Spinal cord (tissue), 10 donors: ENCODE results near the gene NPPC. TPM values are rescaled to one million over a fixed set of nuclear protein-coding genes. Genes with fewer than 3 reads are reported as not detected.

Experiments
- DNase-seq, 6 donors: peaks; one replicate each; pipeline versions ENCODE4 v3.0.0 to v3.0.0-alpha.2; 2013 to 2015; ENCODE audit warnings: low spot score in 6 of 6, low read depth in 4 of 6
- H3K27ac ChIP-seq: one replicate; pipeline ENCODE4 v1.5.1; 2013; ENCODE audit warnings: low read depth, low read length, control low read depth
- H3K27me3 ChIP-seq: one replicate; pipeline ENCODE4 v1.6.1; 2013; ENCODE audit warnings: low read length; ENCODE audit not compliant: control insufficient read depth, insufficient read depth
- H3K36me3 ChIP-seq: one replicate; pipeline ENCODE4 v1.6.1; 2013; ENCODE audit warnings: low read length; ENCODE audit not compliant: control insufficient read depth, insufficient read depth
- H3K4me1 ChIP-seq: one replicate; pipeline ENCODE4 v1.6.1; 2013; ENCODE audit warnings: low read length; ENCODE audit not compliant: control insufficient read depth, insufficient read depth
- H3K4me3 ChIP-seq: one replicate; pipeline ENCODE4 v1.5.1; 2013; ENCODE audit warnings: low read depth, low read length, control low read depth
- H3K9me3 ChIP-seq: one replicate; pipeline ENCODE4 v1.6.1; 2013; ENCODE audit warnings: low read length; ENCODE audit not compliant: control insufficient read depth, insufficient read depth
- WGBS: methylation state at CpG from one replicate; pipeline ENCODE4 v1.1.5; 2013; ENCODE audit warnings: missing lambda C conversion rate; ENCODE audit not compliant: insufficient coverage; 5-methylcytosine and 5-hydroxymethylcytosine counted together
- polyA plus RNA-seq, 2 donors: library from polyadenylated mRNA; unstranded; fragments of 120-200 nt; gene quantifications; one replicate each; pipeline ENCODE4 v1.2.1, GENCODE V29; 2013; ENCODE audit not compliant: insufficient read length in 2 of 2
- total RNA-seq, 2 donors: library from RNA; depleted of rRNA in 1 of 2; stranded (reverse); fragments of 120-200 nt in 1 of 2; fragments of >200 nt in 1 of 2; gene quantifications; one replicate each; pipeline versions ENCODE4 v1.2.3 to v1.2.4, GENCODE V29; 2013 to 2014
- donor health status: healthy.

The NPPC gene
- total and polyA plus RNA-seq, 4 donors, result 16.6 to 33.2 (median 22.2) TPM

- H3K4me3 ChIP-seq, result no peak overlapping the region
Observed at GRCh38 chr2:231931481-231931915, 5.3 kb upstream of the NPPC start.

GRCh38 chr2:231930593-231931281 lies 4.5 kb upstream of the NPPC start:
- H3K27ac ChIP-seq, result no peak overlapping the region

More at GRCh38 chr2:231931481-231931915, 5.3 kb upstream of the NPPC start:
- Histone ChIP-seq H3K9me3 (no peaks in the 10 kb centered on the region), H3K36me3 (no peaks in the 10 kb centered on the region), H3K27me3 (peaks cover 20% of the 10 kb centered on the region), H3K27ac (no peak overlapping the region), H3K4me1 (peaks cover 34% of the 10 kb centered on the region)
- DNase-seq, result no peak
- 91% methylated on average over 6 of the region's 7 CpGs for WGBS

GRCh38 chr2:231929961-231930592 lies 3.9 kb upstream of the NPPC start:
- peak in 1 of 6 donors; percentile 26 for DNase-seq

More at GRCh38 chr2:231930593-231931281, 4.5 kb upstream of the NPPC start:
- Histone ChIP-seq H3K4me1 (peaks cover 39% of the 10 kb centered on the region), H3K36me3 (no peaks in the 10 kb centered on the region), H3K27me3 (peaks cover 25% of the 10 kb centered on the region), H3K9me3 (no peaks in the 10 kb centered on the region), H3K4me3 (no peak overlapping the region)
- 76% methylated on average over 7 of the region's 8 CpGs for WGBS
- DNase-seq, result no peak

GRCh38 chr2:231928901-231929725 lies 2.9 kb upstream of the NPPC start:
- Histone ChIP-seq H3K4me3 (no peak overlapping the region), H3K36me3 (peaks cover 2% of the 10 kb centered on the region), H3K27me3 (peaks cover 35% of the 10 kb centered on the region), H3K4me1 (peaks cover 53% of the 10 kb centered on the region), H3K9me3 (no peaks in the 10 kb centered on the region), H3K27ac (no peak overlapping the region)
- DNase-seq, result no peak
- WGBS, result 65% methylated on average over 11 of the region's 11 CpGs

More at GRCh38 chr2:231929961-231930592, 3.9 kb upstream of the NPPC start:
- H3K9me3 ChIP-seq, result no peaks in the 10 kb centered on the region
- H3K36me3 ChIP-seq, result no peaks in the 10 kb centered on the region
- no peak overlapping the region for H3K4me3 ChIP-seq
- WGBS, result 37% methylated on average over 11 of the region's 11 CpGs
- H3K27ac ChIP-seq, result no peak overlapping the region
- peaks cover 26% of the 10 kb centered on the region for H3K27me3 ChIP-seq
- H3K4me1 ChIP-seq, result peaks cover 45% of the 10 kb centered on the region

- WGBS, result 63% methylated on average over 5 of the region's 5 CpGs
- Histone ChIP-seq H3K36me3 (peaks cover 5% of the 10 kb centered on the region), H3K4me3 (no peak overlapping the region), H3K4me1 (peaks cover 53% of the 10 kb centered on the region), H3K27me3 (peaks cover 38% of the 10 kb centered on the region), H3K9me3 (no peaks in the 10 kb centered on the region), H3K27ac (no peak overlapping the region)
- no peak for DNase-seq
Observed at GRCh38 chr2:231928481-231928880, 2.3 kb upstream of the NPPC start.

GRCh38 chr2:231927566-231927890 lies 1.3 kb upstream of the NPPC start:
- 60% methylated on average over 10 of the region's 10 CpGs for WGBS
- H3K4me3 ChIP-seq, result no peak overlapping the region

GRCh38 chr2:231926761-231927565 lies 767 bp upstream of the NPPC start:
- Histone ChIP-seq H3K27me3 (peaks cover 43% of the 10 kb centered on the region), H3K36me3 (peaks cover 8% of the 10 kb centered on the region), H3K4me1 (peaks cover 57% of the 10 kb centered on the region), H3K9me3 (no peaks in the 10 kb centered on the region), H3K4me3 (peak overlapping the region; percentile 43), H3K27ac (no peak overlapping the region)
- peak in 3 of 6 donors; percentile 24 to 86 (median 66) for DNase-seq
- WGBS, result 5% methylated on average over 45 of the region's 51 CpGs

More at GRCh38 chr2:231927566-231927890, 1.3 kb upstream of the NPPC start:
- Histone ChIP-seq H3K27me3 (peaks cover 43% of the 10 kb centered on the region), H3K4me1 (peaks cover 54% of the 10 kb centered on the region), H3K36me3 (peaks cover 5% of the 10 kb centered on the region), H3K9me3 (no peaks in the 10 kb centered on the region), H3K27ac (no peak overlapping the region)
- DNase-seq, result no peak

GRCh38 chr2:231925303-231926179 lies 655 bp downstream of the NPPC start:
- under 1% methylated on average over 96 of the region's 96 CpGs for WGBS
- Histone ChIP-seq H3K27ac (no peak overlapping the region), H3K4me3 (peak overlapping the region; percentile 30), H3K36me3 (peaks cover 8% of the 10 kb centered on the region), H3K9me3 (no peaks in the 10 kb centered on the region), H3K27me3 (peaks cover 40% of the 10 kb centered on the region), H3K4me1 (peaks cover 57% of the 10 kb centered on the region)
- DNase-seq, result peak; percentile 57 to 92 (median 72)
